Measurements from ENCODE around the gene NR2F2. TPM values are rescaled to one million over a fixed set of nuclear protein-coding genes. Genes with fewer than 3 reads are reported as not detected.
A peak's percentile ranks its signal among the peaks of the same experiment; 100 is the strongest.

Gene NR2F2
- total RNA-seq, 2 experiments from 2014 or later = not detected

- Mint-ChIP-seq H3K27me3 (peaks cover 69% of the 10 kb centered on the region), H3K36me3 (no peaks in the 10 kb centered on the region), H3K9me3 (peaks cover 3% of the 10 kb centered on the region), H3K4me3 (no peak overlapping the region), H3K4me1 (peaks cover 17% of the 10 kb centered on the region), H3K27ac (no peak overlapping the region)
- POLR2A ChIA-PET = no interaction called here
- DNase-seq (no peak), ATAC-seq (ENCODE audit: low read depth) (no peak)
Observed at GRCh38 chr15:96354731-96355567, 24.4 kb downstream of the NR2F2 start.

DNA sequence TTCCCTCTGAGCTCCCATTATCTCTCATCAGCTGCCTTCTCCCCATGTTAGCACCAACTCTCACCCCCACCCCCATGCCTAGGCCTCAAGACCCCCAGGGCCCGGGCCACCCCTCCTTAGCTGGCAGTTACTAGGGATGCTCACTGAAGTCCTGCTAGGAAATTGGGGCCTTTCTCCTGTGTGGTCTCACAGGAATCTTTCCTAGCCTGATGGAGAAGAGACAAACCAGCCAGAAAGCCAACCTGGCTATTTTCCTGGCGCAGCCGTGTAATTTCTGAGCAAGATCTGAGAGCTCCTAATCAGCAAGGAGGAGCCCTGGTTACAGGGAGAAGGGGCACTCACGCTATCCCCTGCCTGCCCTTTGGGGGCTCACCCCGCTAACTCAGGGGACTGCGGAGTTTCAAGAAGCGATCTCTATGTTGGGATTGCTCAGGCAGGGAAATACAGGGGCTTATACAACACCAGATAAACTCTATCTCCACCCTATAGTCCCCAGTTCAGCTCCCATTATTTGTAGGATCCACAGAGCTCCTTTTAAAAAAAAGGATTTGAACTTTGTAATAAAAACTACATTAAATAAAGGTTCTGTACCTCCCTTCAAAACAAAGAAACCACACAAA lies 25.2 kb downstream of the NR2F2 start:
- H3K9me3 Mint-ChIP-seq = peaks cover 3% of the 10 kb centered on the region
- H3K4me3 Mint-ChIP-seq = no peak overlapping the region
- no peak for ATAC-seq (ENCODE audit: low read depth)
- DNase-seq = no peak
- H3K4me1 Mint-ChIP-seq = peaks cover 17% of the 10 kb centered on the region
- H3K27ac Mint-ChIP-seq = no peak overlapping the region
- no peaks in the 10 kb centered on the region for H3K36me3 Mint-ChIP-seq
- POLR2A ChIA-PET = no interaction called here
- H3K27me3 Mint-ChIP-seq = peaks cover 64% of the 10 kb centered on the region

DNA sequence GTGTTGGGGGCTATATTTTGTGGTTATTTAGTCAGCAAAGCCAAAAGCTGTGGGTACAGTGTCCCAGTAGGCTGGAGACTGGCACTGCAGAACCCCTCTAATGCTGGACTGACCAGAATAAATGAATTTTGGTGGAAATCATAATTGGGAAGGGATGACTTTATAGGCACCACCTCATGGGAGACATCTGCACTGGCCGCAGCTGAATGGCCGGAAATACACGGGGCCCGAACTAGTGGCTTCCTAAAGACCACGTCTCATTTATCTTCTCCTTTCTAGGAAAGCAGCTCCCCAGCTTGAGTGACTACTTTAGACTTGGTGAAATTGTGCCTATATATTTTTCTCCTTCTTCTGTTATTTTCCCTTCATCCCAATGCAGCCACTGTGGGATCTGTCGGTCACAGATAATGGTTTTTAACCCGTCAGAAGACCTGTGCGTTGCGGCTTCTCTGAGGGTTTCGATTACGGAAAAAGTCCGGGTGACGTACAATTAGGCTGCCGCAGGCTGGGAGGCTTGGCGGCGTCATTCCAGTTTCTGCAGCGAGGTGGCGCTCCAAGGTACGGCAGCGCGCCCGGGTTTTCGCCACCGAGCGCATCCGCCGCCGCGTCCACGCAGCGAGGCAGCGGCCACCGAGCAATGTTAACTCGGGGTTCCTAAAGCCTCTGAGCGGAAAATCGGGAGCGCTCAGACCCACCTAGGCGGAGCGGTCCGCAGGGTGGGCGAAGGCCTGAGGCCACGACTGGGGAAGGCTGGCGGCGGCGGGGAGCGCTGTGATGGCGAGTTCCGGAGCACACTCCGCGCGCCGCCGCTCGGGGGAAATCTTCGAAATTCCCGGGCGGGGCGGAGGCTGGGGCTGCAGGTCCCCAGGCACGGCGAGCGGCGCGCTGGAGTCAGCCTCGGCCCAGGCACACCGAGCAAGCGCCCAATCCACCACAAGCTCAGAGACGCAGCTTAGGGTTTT lies 26.3 kb downstream of the NR2F2 start:
- H3K9me3 Mint-ChIP-seq = peaks cover 4% of the 10 kb centered on the region
- H3K27ac Mint-ChIP-seq = peak overlapping the region; percentile 65
- H3K4me1 Mint-ChIP-seq = peaks cover 17% of the 10 kb centered on the region
- POLR2A ChIA-PET = interaction anchor here (0.7 to 1.4 kb wide), 3 partner anchors 21 to 1062 kb away, joined by 3 read pairs; no protein-coding TSS in a partner anchor
- no peaks in the 10 kb centered on the region for H3K36me3 Mint-ChIP-seq
- peak overlapping the region; percentile 81 for H3K4me3 Mint-ChIP-seq
- ATAC-seq (ENCODE audit: low read depth) (peak; percentile 74), DNase-seq (peak; percentile 88)
- peaks cover 66% of the 10 kb centered on the region for H3K27me3 Mint-ChIP-seq

- Mint-ChIP-seq H3K36me3 (peaks cover 2% of the 10 kb centered on the region), H3K4me1 (peaks cover 18% of the 10 kb centered on the region), H3K27me3 (peaks cover 69% of the 10 kb centered on the region), H3K27ac (peak overlapping the region; percentile 65), H3K9me3 (peaks cover 1% of the 10 kb centered on the region), H3K4me3 (peak overlapping the region; percentile 82)
- DNase-seq = peak; percentile 31
- POLR2A ChIA-PET = interaction anchor here (1.0 to 1.4 kb wide), 2 partner anchors 31 to 59 kb away, joined by 3 to 4 read pairs; no protein-coding TSS in a partner anchor
- ATAC-seq (ENCODE audit: low read depth) = no peak
Observed at GRCh38 chr15:96358001-96358801, 27.7 kb downstream of the NR2F2 start.

- Mint-ChIP-seq H3K4me3 (no peak overlapping the region), H3K4me1 (peaks cover 18% of the 10 kb centered on the region)
- ATAC-seq (ENCODE audit: low read depth) = no peak
Observed at GRCh38 chr15:96358821-96359615, 28.5 kb downstream of the NR2F2 start.

DNA sequence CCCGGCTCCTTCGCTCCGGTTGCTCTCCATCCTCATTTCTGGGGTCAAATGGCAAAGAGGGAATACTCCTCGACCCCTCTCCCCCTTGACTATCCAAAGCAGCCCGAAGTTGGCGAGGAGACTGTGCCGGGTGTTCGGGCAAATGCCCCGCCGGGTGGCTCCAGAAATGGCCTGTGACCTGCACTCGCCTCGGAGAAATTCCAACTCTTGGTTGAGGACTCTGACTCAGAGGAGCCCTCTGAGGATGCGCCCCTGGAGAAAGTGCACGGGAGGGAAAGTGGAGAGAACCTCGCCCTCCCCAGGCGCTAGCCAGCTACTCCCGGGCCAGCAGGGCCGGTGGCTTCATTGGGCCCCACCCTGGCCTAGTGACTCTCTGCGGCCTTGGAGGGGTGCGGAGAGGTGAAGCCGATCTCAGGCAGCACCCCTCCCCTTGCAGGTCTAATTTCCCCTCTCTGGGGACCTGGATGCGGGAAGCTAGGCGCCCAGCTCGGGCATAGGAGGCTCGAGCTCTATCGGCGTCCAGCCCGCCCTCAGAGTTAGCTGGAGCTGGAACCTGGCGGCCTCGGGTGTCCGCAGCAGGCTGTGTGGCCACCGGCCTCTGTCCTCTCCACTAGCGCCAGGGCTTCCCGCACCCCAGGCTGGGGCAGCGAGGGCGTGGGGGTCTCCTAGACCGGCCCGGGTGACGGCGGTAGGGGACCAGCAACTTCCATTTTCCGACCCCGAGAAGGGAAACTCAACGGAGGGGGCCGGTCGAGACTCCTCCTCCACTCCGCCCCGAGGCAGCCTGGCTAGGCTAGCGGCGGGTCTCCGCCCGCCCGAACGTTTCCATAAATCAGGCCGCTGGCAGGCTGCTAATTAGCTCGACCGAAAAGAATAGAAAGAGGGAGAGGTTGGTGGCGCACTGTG lies 29.4 kb downstream of the NR2F2 start:
- peaks cover 80% of the 10 kb centered on the region for H3K27me3 Mint-ChIP-seq
- no peak overlapping the region for H3K4me3 Mint-ChIP-seq
- H3K9me3 Mint-ChIP-seq = peaks cover 1% of the 10 kb centered on the region
- H3K4me1 Mint-ChIP-seq = peaks cover 18% of the 10 kb centered on the region
- H3K36me3 Mint-ChIP-seq = peaks cover 2% of the 10 kb centered on the region
- peak; percentile 32 for DNase-seq
- POLR2A ChIA-PET = no interaction called here
- H3K27ac Mint-ChIP-seq = no peak overlapping the region
- ATAC-seq (ENCODE audit: low read depth) = no peak

More at GRCh38 chr15:96358821-96359615, 28.5 kb downstream of the NR2F2 start:
- H3K27me3 Mint-ChIP-seq = peaks cover 72% of the 10 kb centered on the region
- H3K36me3 Mint-ChIP-seq = peaks cover 2% of the 10 kb centered on the region
- no peak for DNase-seq
- H3K9me3 Mint-ChIP-seq = peaks cover 1% of the 10 kb centered on the region
- POLR2A ChIA-PET = no interaction called here
- H3K27ac Mint-ChIP-seq = no peak overlapping the region

DNA sequence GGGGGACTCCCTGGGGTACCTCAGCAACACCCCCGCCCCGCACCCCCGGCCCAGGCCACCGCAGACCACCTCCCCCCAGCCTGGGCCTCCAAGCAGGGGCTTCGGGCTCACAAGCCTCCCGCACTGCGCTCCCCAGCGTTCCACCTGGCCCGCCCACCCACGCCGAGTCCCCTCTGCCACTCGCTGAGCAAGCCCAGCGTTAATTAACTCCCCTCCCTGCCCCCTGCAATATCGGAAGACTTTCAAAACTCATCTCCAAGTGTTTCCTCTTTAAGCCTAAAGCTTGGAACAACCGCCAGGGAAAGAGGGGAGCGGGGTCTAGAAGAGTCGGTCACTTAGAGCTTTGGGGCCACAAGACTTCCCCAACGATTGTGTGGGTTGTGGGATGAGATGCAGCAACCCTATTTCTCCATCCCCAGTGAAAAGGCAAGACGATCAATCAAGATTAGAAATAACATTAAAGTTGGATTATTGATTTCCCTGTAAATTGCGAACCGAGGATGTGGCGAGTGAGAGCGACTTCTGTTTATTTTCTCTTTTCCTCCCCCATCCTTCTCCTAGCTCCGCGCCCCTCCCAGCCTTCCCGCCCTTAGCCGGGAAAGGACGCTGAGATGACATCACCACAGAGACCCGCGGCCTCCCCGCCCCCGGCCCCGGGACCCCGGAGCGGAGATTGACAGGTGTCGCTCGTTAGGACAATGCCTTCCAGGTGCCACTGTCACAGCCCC lies 30.2 kb downstream of the NR2F2 start:
- DNase-seq (peak; percentile 28), ATAC-seq (ENCODE audit: low read depth) (no peak)
- H3K4me3 Mint-ChIP-seq = no peak overlapping the region
- peak overlapping the region; percentile 43 for H3K27ac Mint-ChIP-seq
- peaks cover 18% of the 10 kb centered on the region for H3K4me1 Mint-ChIP-seq
- POLR2A ChIA-PET = no interaction called here
- H3K36me3 Mint-ChIP-seq = peaks cover 2% of the 10 kb centered on the region
- H3K27me3 Mint-ChIP-seq = peaks cover 85% of the 10 kb centered on the region
- peaks cover 1% of the 10 kb centered on the region for H3K9me3 Mint-ChIP-seq

- H3K27ac Mint-ChIP-seq = peak overlapping the region; percentile 42
- peaks cover 2% of the 10 kb centered on the region for H3K36me3 Mint-ChIP-seq
- ATAC-seq (ENCODE audit: low read depth) (no peak), DNase-seq (peak; percentile 30)
- POLR2A ChIA-PET = no interaction called here
- H3K4me3 Mint-ChIP-seq = no peak overlapping the region
- H3K27me3 Mint-ChIP-seq = peaks cover 84% of the 10 kb centered on the region
- H3K9me3 Mint-ChIP-seq = peaks cover 1% of the 10 kb centered on the region
- peaks cover 18% of the 10 kb centered on the region for H3K4me1 Mint-ChIP-seq
Observed at GRCh38 chr15:96361309-96362010, 31.0 kb downstream of the NR2F2 start.

DNA sequence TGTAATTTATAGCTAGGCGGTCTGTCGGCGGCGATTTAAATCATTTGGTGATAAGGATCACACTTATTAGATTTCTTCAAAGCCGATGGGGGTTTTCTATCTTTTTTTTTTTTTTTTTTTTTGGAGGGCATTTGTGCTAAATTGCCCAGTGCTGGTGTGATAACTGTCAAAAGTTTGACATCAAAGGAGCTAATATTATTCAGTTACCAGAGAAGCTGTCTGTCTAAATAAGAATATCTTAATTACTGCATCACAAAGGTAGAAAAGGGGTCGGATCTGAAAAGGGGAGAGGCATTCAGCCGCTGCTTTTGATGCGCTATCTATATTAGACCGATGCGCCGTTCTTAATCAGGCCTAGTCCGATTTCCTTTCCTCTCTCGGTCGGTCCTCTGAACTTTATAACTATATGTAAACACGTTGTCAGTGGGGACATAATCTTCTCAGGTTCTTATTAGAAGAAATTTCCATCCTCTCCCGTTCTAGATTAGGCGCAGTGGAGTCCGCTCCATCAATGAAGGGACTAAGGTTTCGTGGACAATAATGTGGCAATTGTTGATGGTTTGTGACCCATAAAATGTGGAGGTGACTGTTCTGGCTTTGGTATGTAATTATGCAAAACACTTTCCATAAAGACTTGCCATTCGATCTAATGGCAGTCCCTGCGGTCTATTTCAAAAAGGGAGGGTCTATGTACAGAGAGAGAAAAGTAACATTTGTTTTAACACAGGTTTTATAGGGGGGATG lies 31.7 kb downstream of the NR2F2 start:
- DNase-seq (no peak), ATAC-seq (ENCODE audit: low read depth) (no peak)
- Mint-ChIP-seq H3K4me1 (peaks cover 13% of the 10 kb centered on the region), H3K27me3 (peaks cover 86% of the 10 kb centered on the region), H3K9me3 (peaks cover 1% of the 10 kb centered on the region), H3K27ac (no peak overlapping the region), H3K36me3 (peaks cover 2% of the 10 kb centered on the region), H3K4me3 (no peak overlapping the region)
- POLR2A ChIA-PET = no interaction called here
